HepG2 (cell line): ENCODE results near the gene C4orf33. TPM values are rescaled to one million over a fixed set of nuclear protein-coding genes. Genes with fewer than 3 reads are reported as not detected.

Source experiments
- DNMT1 ChIP-seq: sonication (generic); formaldehyde crosslinking; IDR thresholded peaks from 2 replicates; pipeline ENCODE4 v1.5.1; 2020; ENCODE audit warnings: mild to moderate bottlenecking, missing genetic modification reagents
- GABPB1 ChIP-seq: IDR thresholded peaks from 2 replicates; pipeline ENCODE4 v1.6.1; 2016; ENCODE audit warnings: mild to moderate bottlenecking, missing genetic modification reagents, moderate library complexity, missing compliant biosample characterization
- GLI4 ChIP-seq: sonication (generic); formaldehyde crosslinking; IDR thresholded peaks from 2 replicates; pipeline ENCODE4 v1.5.1; 2020; ENCODE audit warnings: missing genetic modification reagents, mild to moderate bottlenecking, moderate library complexity, borderline replicate concordance
- HOXA5 ChIP-seq: sonication (generic); formaldehyde crosslinking; IDR thresholded peaks from 2 replicates; pipeline ENCODE4 v1.4.0; 2020; ENCODE audit warnings: missing genetic modification reagents
- KDM3A ChIP-seq: IDR thresholded peaks from 2 replicates; pipeline ENCODE4 v1.6.1; 2018; ENCODE audit warnings: low read depth, missing compliant biosample characterization
- KLF16 ChIP-seq, 2 experiments: sonication (generic) in 1 of 2; formaldehyde crosslinking in 1 of 2; IDR thresholded peaks; 2 replicates each; pipeline versions ENCODE4 v1.6.1 to v1.8.0; 2016 to 2023; ENCODE audit warnings: missing genetic modification reagents in 2 of 2, missing compliant biosample characterization in 1 of 2
- MBD4 ChIP-seq: IDR thresholded peaks from 2 replicates; pipeline ENCODE4 v1.6.1; 2012; ENCODE audit warnings: low read length, inconsistent platforms, borderline replicate concordance
- MEIS1 ChIP-seq: sonication (generic); formaldehyde crosslinking; IDR thresholded peaks from 2 replicates; pipeline ENCODE4 v1.9.0; 2021; ENCODE audit warnings: mild to moderate bottlenecking, missing genetic modification reagents, moderate library complexity, borderline replicate concordance
- MTA1 ChIP-seq: sonication (generic); formaldehyde crosslinking; IDR thresholded peaks from 2 replicates; pipeline ENCODE4 v1.4.0; 2020; ENCODE audit warnings: missing genetic modification reagents, mild to moderate bottlenecking, borderline replicate concordance
- ONECUT2 ChIP-seq: sonication (generic); formaldehyde crosslinking; IDR thresholded peaks from 2 replicates; pipeline ENCODE4 v1.4.0; 2020; ENCODE audit warnings: missing genetic modification reagents
- PAF1 ChIP-seq: IDR thresholded peaks from 2 replicates; pipeline ENCODE4 v1.6.1; 2016; ENCODE audit warnings: missing genetic modification reagents, missing compliant biosample characterization
- SP5 ChIP-seq: IDR thresholded peaks from 2 replicates; pipeline ENCODE4 v1.6.1; 2016; ENCODE audit warnings: low read depth, borderline replicate concordance
- ZFP82 ChIP-seq: sonication (generic); formaldehyde crosslinking; IDR thresholded peaks from 2 replicates; pipeline ENCODE4 v1.5.1; 2020; ENCODE audit warnings: mild to moderate bottlenecking, missing genetic modification reagents, borderline replicate concordance
- ZNF124 ChIP-seq: sonication (generic); formaldehyde crosslinking; IDR thresholded peaks from 2 replicates; pipeline ENCODE4 v1.4.0; 2020; ENCODE audit warnings: missing genetic modification reagents
- ZNF775 ChIP-seq: sonication (generic); formaldehyde crosslinking; IDR thresholded peaks from 2 replicates; pipeline ENCODE4 v1.4.0; 2020; ENCODE audit warnings: missing genetic modification reagents, mild to moderate bottlenecking, moderate library complexity, borderline replicate concordance
- polyA plus RNA-seq, 8 experiments: library from polyadenylated mRNA; depleted of rRNA in 3 of 8; stranded (reverse) in 7 of 8; unstranded in 1 of 8; fragments of >200 nt; fragmentation: Illumina TruSeq in 4 of 8; extraction: Trizol in 4 of 8; gene quantifications; 2 replicates each; pipeline versions ENCODE4 v1.2.1 to v1.2.3, GENCODE V29; 2011 to 2016; ENCODE audit warnings: low read depth in 4 of 8, missing spikeins in 1 of 8, mixed read lengths in 1 of 8; ENCODE audit not compliant: insufficient read depth in 1 of 8
- total RNA-seq, 5 experiments: library from RNA; depleted of rRNA; stranded (reverse); fragments of >200 nt; fragmentation: Illumina TruSeq; extraction: Trizol; gene quantifications; 2 replicates each; pipeline ENCODE4 v1.2.3, GENCODE V29; 2016; ENCODE audit warnings: low read depth in 1 of 5
- TF ChIP-seq, protein P1 (sequence below): sonication (generic); formaldehyde crosslinking; IDR thresholded peaks from 2 replicates; pipeline ENCODE4 v1.8.1; 2022; ENCODE audit warnings: low read depth, mild to moderate bottlenecking, missing genetic modification reagents
- TF ChIP-seq, protein P2 (sequence below): sonication (generic); formaldehyde crosslinking; conservative IDR thresholded peaks from 2 replicates; pipeline ENCODE4 v1.4.0; 2020; ENCODE audit warnings: mild to moderate bottlenecking, missing genetic modification reagents, moderate library complexity
- TF ChIP-seq, protein P3 (sequence below): sonication (generic); formaldehyde crosslinking; IDR thresholded peaks from 2 replicates; pipeline ENCODE4 v1.4.0; 2020; ENCODE audit warnings: mild to moderate bottlenecking, missing genetic modification reagents
- TF ChIP-seq, protein P4 (sequence below): IDR thresholded peaks from 2 replicates; pipeline ENCODE4 v1.6.1; 2016; ENCODE audit warnings: mild to moderate bottlenecking

The C4orf33 gene
- total and polyA plus RNA-seq, 2 of the 13 experiments (the other 11 are each of a cell fraction or from before 2014, with no cell fraction given) = 2.8 to 3.3 TPM

DNA sequence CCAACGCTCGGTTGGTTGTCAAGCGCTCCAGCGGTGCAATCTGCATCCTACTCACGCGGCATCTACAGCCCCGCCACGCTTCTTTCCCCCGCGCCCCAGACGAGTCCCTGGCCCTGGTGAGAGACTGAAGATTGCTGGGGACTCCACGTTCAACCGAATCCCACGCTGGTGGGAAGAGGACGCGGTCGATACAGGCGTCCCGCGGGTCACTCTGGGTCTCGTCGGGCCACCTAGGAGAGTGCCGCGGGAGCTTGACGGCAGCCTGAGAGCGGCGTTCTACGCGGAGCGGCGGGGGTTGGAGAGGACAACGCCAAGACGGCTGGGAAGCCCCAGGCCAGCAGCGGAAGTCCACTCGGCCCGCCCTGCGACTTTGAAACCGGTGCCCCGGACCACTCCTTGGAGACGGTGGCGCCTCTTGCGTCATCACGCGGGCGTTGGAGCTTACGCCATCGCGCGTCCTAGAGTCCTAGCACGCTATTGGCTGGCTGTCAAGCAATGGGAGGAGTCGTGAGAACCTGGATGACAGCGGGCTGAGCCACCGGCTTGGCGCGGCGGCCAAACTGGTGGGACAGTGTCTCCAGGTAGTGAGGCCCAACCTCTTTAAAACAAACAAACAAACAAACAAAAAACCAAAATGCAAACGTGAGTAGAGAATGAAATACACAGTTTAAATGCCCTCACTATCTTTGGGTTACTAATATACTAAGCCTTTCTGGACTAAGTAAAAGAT lies 2.6 kb upstream of the C4orf33 start, which contains the start of gene SCLT1 (continued):
- TF ChIP-seq, protein P1, sequence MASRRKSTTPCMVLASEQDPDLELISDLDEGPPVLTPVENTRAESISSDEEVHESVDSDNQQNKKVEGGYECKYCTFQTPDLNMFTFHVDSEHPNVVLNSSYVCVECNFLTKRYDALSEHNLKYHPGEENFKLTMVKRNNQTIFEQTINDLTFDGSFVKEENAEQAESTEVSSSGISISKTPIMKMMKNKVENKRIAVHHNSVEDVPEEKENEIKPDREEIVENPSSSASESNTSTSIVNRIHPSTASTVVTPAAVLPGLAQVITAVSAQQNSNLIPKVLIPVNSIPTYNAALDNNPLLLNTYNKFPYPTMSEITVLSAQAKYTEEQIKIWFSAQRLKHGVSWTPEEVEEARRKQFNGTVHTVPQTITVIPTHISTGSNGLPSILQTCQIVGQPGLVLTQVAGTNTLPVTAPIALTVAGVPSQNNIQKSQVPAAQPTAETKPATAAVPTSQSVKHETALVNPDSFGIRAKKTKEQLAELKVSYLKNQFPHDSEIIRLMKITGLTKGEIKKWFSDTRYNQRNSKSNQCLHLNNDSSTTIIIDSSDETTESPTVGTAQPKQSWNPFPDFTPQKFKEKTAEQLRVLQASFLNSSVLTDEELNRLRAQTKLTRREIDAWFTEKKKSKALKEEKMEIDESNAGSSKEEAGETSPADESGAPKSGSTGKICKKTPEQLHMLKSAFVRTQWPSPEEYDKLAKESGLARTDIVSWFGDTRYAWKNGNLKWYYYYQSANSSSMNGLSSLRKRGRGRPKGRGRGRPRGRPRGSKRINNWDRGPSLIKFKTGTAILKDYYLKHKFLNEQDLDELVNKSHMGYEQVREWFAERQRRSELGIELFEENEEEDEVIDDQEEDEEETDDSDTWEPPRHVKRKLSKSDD = peak; percentile 91
- TF ChIP-seq KLF16 (CRISPR knock-in tag; IDR thresholded peaks at IDR 0.05) = peak in 1 of 2 experiments; percentile 76; a peak in 1 of 4 replicates
- TF ChIP-seq ZFP82 = no peak
- TF ChIP-seq ZNF775 (CRISPR knock-in tag) = no peak
- peak; percentile 37; the same call in 1 of the 2 replicates for TF ChIP-seq GLI4
- peak; percentile 90 for TF ChIP-seq MTA1 (CRISPR knock-in tag)
- TF ChIP-seq, protein P2, sequence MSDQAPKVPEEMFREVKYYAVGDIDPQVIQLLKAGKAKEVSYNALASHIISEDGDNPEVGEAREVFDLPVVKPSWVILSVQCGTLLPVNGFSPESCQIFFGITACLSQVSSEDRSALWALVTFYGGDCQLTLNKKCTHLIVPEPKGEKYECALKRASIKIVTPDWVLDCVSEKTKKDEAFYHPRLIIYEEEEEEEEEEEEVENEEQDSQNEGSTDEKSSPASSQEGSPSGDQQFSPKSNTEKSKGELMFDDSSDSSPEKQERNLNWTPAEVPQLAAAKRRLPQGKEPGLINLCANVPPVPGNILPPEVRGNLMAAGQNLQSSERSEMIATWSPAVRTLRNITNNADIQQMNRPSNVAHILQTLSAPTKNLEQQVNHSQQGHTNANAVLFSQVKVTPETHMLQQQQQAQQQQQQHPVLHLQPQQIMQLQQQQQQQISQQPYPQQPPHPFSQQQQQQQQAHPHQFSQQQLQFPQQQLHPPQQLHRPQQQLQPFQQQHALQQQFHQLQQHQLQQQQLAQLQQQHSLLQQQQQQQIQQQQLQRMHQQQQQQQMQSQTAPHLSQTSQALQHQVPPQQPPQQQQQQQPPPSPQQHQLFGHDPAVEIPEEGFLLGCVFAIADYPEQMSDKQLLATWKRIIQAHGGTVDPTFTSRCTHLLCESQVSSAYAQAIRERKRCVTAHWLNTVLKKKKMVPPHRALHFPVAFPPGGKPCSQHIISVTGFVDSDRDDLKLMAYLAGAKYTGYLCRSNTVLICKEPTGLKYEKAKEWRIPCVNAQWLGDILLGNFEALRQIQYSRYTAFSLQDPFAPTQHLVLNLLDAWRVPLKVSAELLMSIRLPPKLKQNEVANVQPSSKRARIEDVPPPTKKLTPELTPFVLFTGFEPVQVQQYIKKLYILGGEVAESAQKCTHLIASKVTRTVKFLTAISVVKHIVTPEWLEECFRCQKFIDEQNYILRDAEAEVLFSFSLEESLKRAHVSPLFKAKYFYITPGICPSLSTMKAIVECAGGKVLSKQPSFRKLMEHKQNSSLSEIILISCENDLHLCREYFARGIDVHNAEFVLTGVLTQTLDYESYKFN = peak; percentile 61
- no peak for TF ChIP-seq ZNF124 (CRISPR knock-in tag)
- 0 out of 2 replicates have a peak, but pooled peaks have one; percentile 58 for TF ChIP-seq KDM3A (CRISPR knock-in tag)
- TF ChIP-seq PAF1 (CRISPR knock-in tag) = no peak
- TF ChIP-seq, protein P3, sequence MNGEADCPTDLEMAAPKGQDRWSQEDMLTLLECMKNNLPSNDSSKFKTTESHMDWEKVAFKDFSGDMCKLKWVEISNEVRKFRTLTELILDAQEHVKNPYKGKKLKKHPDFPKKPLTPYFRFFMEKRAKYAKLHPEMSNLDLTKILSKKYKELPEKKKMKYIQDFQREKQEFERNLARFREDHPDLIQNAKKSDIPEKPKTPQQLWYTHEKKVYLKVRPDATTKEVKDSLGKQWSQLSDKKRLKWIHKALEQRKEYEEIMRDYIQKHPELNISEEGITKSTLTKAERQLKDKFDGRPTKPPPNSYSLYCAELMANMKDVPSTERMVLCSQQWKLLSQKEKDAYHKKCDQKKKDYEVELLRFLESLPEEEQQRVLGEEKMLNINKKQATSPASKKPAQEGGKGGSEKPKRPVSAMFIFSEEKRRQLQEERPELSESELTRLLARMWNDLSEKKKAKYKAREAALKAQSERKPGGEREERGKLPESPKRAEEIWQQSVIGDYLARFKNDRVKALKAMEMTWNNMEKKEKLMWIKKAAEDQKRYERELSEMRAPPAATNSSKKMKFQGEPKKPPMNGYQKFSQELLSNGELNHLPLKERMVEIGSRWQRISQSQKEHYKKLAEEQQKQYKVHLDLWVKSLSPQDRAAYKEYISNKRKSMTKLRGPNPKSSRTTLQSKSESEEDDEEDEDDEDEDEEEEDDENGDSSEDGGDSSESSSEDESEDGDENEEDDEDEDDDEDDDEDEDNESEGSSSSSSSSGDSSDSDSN = peak; percentile 82
- peak; percentile 71 for TF ChIP-seq HOXA5 (CRISPR knock-in tag)
- peak; percentile 67; the same call in 1 of the 2 replicates for TF ChIP-seq DNMT1 (CRISPR knock-in tag)
- TF ChIP-seq MEIS1 (CRISPR knock-in tag) = peak; percentile 93; the same call in 1 of the 2 replicates
- TF ChIP-seq ONECUT2 (CRISPR knock-in tag) = peak; percentile 52; the same call in 1 of the 2 replicates
- peak; percentile 47; the same call in 1 of the 2 replicates for TF ChIP-seq SP5 (CRISPR knock-in tag)
- TF ChIP-seq, protein P4, sequence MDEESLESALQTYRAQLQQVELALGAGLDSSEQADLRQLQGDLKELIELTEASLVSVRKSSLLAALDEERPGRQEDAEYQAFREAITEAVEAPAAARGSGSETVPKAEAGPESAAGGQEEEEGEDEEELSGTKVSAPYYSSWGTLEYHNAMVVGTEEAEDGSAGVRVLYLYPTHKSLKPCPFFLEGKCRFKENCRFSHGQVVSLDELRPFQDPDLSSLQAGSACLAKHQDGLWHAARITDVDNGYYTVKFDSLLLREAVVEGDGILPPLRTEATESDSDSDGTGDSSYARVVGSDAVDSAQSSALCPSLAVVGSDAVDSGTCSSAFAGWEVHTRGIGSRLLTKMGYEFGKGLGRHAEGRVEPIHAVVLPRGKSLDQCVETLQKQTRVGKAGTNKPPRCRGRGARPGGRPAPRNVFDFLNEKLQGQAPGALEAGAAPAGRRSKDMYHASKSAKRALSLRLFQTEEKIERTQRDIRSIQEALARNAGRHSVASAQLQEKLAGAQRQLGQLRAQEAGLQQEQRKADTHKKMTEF = peak; percentile 78
- TF ChIP-seq GABPB1 (CRISPR knock-in tag) = peak; percentile 94
- TF ChIP-seq MBD4 = no peak
